ENCODE measurements around the gene TANGO2.

The TANGO2 gene

DNA sequence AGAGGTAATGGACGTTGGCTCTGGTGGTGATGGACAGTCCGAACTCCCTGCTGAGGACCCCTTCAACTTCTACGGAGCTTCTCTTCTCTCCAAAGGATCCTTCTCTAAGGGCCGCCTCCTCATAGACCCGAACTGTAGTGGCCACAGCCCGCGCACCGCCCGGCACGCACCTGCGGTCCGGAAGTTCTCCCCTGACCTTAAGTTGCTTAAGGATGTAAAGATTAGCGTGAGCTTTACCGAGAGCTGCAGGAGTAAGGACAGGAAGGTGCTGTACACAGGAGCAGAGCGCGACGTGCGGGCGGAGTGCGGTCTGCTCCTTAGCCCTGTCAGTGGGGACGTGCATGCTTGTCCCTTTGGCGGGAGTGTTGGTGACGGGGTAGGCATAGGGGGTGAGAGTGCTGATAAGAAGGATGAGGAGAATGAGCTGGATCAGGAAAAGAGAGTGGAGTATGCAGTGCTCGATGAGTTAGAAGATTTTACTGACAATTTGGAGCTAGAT lies 65.2 kb downstream of the TANGO2 start:
- FAIRE-seq (no peak), DNase-seq (ENCODE audit: insufficient read length, low spot score) (no peak)
- TF ChIP-seq POU2F2 (IDR thresholded peaks at IDR 0.05; ENCODE audit: low read depth, low read length) = no peak
- no peak for TF ChIP-seq POLR2A (IDR thresholded peaks at IDR 0.05; ENCODE audit: low read depth, low read length)
- no peak for TF ChIP-seq POLR2AphosphoS5 (IDR thresholded peaks at IDR 0.05; ENCODE audit: low read depth, low read length)
- no peak for TF ChIP-seq TAF1 (IDR thresholded peaks at IDR 0.05; ENCODE audit: low read depth, low read length)
- no peak for TF ChIP-seq PAX5 (IDR thresholded peaks at IDR 0.05; ENCODE audit: insufficient read depth, low read length, severe bottlenecking)
- TF ChIP-seq SPI1 (IDR thresholded peaks at IDR 0.05; ENCODE audit: low read depth, low read length) = no peak

DNA sequence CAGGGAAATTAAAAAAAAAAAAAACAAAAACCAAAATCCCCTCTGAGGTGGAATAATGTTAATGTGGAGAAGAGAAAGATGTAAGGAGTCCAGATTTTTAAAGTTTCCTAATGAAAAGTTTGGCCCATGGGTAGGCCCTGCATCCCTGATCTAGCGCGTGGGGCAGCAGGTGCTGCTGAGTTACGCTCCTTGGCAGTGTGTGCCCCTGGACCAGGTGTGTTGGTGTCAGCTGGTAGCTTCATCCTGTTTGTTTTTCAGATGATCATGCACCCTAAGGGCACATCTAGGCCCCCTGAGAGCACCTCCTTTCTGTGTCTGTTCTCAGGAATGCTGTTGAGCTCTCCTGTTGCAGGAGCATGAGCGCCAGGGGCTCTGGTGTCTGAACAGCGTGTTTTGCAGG lies 65.9 kb downstream of the TANGO2 start:
- no peak for FAIRE-seq
- DNase-seq (ENCODE audit: insufficient read length, low spot score) = no peak
- TF ChIP-seq PAX5 (IDR thresholded peaks at IDR 0.05; ENCODE audit: insufficient read depth, low read length, severe bottlenecking) = no peak
- TF ChIP-seq POU2F2 (IDR thresholded peaks at IDR 0.05; ENCODE audit: low read depth, low read length) = no peak
- no peak for TF ChIP-seq SPI1 (IDR thresholded peaks at IDR 0.05; ENCODE audit: low read depth, low read length)
- no peak for TF ChIP-seq POLR2A (IDR thresholded peaks at IDR 0.05; ENCODE audit: low read depth, low read length)

DNA sequence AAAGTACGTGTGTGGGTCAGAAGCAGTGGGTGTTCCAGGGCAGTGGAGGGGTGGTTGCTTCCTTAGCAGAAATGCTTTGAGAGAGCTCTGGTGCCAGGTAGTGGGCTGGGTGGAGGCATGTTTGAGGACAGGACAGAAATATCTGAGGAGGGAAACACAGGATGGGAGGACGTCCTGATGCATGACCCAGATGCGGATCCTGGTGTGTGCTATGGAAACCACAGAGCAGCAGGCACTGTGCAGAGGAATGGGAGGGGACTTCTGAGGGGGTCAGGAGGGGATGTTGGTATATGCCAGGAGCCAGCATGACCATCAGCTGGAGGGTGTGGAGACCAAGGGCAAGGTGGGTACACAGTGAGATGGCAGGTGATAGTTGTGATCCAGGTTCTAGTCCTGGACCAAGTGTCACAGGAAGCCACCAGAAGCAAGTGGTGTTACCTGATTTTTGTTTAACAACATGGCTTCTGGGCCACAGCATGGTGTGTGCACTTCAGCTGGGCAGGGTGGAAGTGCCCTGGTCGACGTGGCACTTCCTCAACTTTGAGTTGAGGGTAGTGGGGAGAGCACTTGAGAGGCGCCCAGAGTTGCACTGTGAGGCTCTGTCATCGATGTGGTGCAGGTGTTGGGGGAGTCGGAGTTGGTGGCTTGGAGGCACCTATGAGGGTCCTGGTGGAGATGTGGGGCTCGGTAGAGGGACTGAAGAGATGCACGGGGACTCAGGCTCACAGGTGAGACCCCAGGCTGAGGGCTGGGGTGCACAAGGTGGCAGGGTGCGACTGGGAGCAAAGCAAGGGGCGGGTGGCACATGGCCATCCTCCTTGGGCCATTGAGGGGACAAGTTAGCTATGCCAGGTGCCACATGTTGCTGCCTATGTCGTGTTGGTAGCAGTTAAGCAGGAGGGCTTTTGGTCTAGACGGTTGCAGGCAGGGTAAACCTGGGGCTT lies 66.7 kb downstream of the TANGO2 start:
- TF ChIP-seq TAF1 (IDR thresholded peaks at IDR 0.05; ENCODE audit: low read depth, low read length) = no peak
- TF ChIP-seq PAX5 (IDR thresholded peaks at IDR 0.05; ENCODE audit: insufficient read depth, low read length, severe bottlenecking) = no peak
- no peak for TF ChIP-seq SPI1 (IDR thresholded peaks at IDR 0.05; ENCODE audit: low read depth, low read length)
- no peak for TF ChIP-seq POU2F2 (IDR thresholded peaks at IDR 0.05; ENCODE audit: low read depth, low read length)
- TF ChIP-seq POLR2A (IDR thresholded peaks at IDR 0.05; ENCODE audit: low read depth, low read length) = no peak
- TF ChIP-seq POLR2AphosphoS5 (IDR thresholded peaks at IDR 0.05; ENCODE audit: low read depth, low read length) = no peak
- FAIRE-seq (no peak), DNase-seq (ENCODE audit: insufficient read length, low spot score) (no peak)

DNA sequence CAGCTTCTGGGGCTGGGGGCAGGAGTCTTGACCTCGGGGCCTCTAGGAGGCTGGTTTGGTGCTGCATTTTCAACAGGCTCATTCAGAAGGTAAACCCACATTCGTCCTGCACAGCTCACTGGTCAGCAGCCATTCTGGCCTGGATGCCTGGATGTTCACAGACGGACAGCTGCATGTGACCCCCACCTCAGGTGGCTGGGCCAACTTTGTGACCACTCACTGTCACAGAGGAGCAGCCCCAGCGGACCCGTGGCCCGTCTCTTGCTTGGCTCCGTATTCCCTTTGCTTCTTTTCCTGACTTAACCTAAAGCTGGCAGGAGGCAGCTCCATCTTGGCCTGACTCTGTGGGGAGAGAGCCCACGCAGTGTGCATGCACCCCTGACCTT lies 67.3 kb downstream of the TANGO2 start:
- no peak for FAIRE-seq
- TF ChIP-seq TAF1 (IDR thresholded peaks at IDR 0.05; ENCODE audit: low read depth, low read length) (no peak), SPI1 (IDR thresholded peaks at IDR 0.05; ENCODE audit: low read depth, low read length) (no peak), POU2F2 (IDR thresholded peaks at IDR 0.05; ENCODE audit: low read depth, low read length) (no peak), POLR2A (IDR thresholded peaks at IDR 0.05; ENCODE audit: low read depth, low read length) (no peak)
- no peak for DNase-seq (ENCODE audit: insufficient read length, low spot score)

DNA sequence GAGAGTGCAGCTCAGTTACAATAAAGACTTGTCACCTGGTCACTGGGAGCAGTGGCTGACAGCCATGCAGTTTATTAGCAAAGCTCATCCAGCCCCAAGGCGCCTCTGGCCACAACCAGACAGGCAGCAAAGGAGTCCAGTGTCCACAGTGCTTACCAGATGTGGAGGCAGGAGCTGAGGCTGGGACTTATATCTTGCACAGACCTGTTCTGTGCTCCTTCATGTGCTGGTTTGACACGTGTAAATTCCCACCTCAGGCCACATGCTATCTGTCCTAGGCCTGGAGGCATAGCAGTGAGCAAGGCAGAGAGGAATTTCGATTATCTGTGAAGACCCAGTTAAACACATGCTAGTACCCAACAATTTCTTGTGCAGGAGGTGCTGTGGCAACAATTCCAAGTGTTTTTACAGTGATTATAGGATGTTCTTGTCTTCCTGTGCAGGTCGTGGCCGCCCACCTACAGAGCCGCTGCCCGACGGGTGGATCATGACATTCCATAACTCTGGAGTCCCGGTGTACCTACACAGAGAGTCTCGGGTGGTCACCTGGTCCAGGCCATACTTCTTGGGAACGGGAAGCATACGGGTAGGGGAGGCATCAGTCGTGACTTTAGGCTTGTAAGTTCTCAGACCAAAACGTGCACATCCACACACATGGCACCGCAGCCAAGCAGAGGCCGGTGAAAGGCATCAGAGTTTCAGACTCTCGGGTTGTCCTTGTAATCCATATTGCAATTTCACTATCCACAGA lies 68.5 kb downstream of the TANGO2 start:
- DNase-seq (ENCODE audit: insufficient read length, low spot score) (no peak), FAIRE-seq (no peak)
- TF ChIP-seq SPI1 (IDR thresholded peaks at IDR 0.05; ENCODE audit: low read depth, low read length) = no peak
- no peak for TF ChIP-seq POU2F2 (IDR thresholded peaks at IDR 0.05; ENCODE audit: low read depth, low read length)
- no peak for TF ChIP-seq POLR2AphosphoS5 (IDR thresholded peaks at IDR 0.05; ENCODE audit: low read depth, low read length)
- TF ChIP-seq TAF1 (IDR thresholded peaks at IDR 0.05; ENCODE audit: low read depth, low read length) = no peak
- no peak for TF ChIP-seq PAX5 (IDR thresholded peaks at IDR 0.05; ENCODE audit: insufficient read depth, low read length, severe bottlenecking)
- no peak for TF ChIP-seq POLR2A (IDR thresholded peaks at IDR 0.05; ENCODE audit: low read depth, low read length)

DNA sequence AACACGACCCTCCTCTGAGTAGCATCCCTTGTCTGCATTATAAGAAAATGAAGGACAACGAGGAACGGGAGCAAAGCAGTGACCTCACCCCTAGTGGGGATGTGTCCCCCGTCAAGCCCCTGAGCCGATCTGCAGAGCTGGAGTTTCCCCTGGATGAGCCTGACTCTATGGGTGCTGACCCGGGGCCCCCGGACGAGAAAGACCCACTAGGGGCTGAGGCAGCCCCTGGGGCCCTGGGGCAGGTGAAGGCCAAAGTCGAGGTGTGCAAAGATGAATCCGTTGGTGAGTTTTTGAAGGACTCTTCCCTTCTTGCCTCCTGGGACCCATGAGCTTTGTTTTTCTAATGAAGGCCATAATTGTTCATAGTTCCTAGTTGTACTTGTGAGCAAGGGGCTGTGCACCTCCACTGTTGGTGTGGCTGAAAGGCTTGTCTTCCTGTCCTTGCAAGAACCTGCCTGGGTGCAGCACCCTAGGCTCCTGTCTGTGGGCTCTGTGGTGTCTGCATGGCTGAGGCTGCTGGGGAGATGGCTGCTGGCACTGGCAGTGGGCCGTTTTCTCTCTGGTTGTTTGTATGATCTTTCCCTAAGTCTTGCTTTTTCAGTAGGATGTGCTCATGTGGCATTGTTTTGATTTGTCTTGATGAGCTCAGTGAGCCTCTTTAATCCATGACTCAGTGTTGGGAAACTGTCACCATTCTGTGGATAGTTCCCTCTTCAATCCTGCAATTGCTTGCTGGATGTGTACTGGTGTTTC lies 69.2 kb downstream of the TANGO2 start:
- no peak for DNase-seq (ENCODE audit: insufficient read length, low spot score)
- TF ChIP-seq POU2F2 (IDR thresholded peaks at IDR 0.05; ENCODE audit: low read depth, low read length) (no peak), POLR2A (IDR thresholded peaks at IDR 0.05; ENCODE audit: low read depth, low read length) (no peak), POLR2AphosphoS5 (IDR thresholded peaks at IDR 0.05; ENCODE audit: low read depth, low read length) (no peak), PAX5 (IDR thresholded peaks at IDR 0.05; ENCODE audit: insufficient read depth, low read length, severe bottlenecking) (no peak), TAF1 (IDR thresholded peaks at IDR 0.05; ENCODE audit: low read depth, low read length) (no peak)
- no peak for FAIRE-seq

DNA sequence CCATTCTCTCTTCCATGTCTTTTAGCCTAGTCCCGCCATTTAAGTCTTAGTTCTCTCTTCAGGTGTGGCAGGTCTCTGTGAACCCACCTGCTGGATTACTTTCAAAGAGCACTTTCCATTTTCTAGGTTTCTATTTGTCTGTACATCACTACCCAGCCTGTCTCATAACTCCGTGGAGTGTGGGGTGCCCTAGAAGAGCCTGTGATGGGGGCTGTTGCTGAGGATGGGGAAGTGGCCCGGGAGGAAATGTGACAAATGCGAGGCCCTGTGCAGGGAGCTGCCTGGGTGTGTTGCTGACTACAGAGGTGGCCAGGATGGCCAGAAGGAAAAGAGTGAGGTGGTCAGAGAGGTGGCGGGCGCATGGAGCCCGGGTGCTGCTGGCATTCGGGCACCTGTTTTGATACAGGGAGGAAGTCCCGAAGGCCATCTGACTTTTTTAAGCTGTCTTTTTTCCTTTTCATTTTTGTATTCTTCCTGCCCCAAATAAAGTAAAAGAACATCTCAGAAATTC lies 69.9 kb downstream of the TANGO2 start:
- no peak for FAIRE-seq
- DNase-seq (ENCODE audit: insufficient read length, low spot score) = no peak
- no peak for TF ChIP-seq POU2F2 (IDR thresholded peaks at IDR 0.05; ENCODE audit: low read depth, low read length)
- TF ChIP-seq POLR2A (IDR thresholded peaks at IDR 0.05; ENCODE audit: low read depth, low read length) = no peak
- TF ChIP-seq TAF1 (IDR thresholded peaks at IDR 0.05; ENCODE audit: low read depth, low read length) = no peak
- TF ChIP-seq POLR2AphosphoS5 (IDR thresholded peaks at IDR 0.05; ENCODE audit: low read depth, low read length) = no peak
- no peak for TF ChIP-seq SPI1 (IDR thresholded peaks at IDR 0.05; ENCODE audit: low read depth, low read length)
- TF ChIP-seq PAX5 (IDR thresholded peaks at IDR 0.05; ENCODE audit: insufficient read depth, low read length, severe bottlenecking) = no peak

DNA sequence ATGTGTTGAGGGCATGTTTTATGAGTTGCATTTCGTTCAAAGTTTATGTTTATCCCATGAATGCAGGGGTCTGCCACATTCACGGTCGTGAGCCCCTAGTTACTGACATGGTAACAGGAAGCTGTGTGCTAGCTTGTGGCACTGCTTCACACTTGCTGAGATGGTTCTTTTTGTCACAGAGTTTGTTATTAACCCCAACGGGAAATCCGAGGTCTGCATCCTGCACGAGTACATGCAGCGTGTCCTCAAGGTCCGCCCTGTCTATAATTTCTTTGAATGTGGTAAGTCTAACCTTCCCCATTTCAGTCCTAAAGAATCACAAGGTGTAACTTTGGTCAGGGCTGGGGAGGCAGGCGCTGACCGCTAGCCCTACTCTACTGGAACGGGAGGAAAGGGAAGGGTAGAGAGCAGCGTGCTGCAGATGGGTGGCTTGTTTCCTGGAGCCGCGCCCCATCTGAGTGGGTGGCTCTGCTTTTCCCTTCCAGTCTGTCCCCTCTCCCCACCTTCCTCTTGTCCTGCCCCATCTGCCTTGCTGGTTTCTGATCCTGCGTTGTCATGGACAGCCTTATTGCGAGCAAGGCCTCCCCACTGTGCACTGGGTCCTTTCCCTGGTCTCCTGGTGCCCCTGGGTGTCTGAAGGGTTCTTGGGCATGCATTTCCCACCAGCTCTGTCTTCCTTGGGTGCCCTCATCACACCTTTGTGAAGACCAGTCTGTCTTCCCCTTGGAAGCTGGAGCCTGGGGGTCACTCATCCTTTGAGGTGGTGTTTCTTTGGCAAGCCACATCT lies 71.0 kb downstream of the TANGO2 start:
- DNase-seq (ENCODE audit: insufficient read length, low spot score) (no peak), FAIRE-seq (no peak)
- no peak for TF ChIP-seq POLR2AphosphoS5 (IDR thresholded peaks at IDR 0.05; ENCODE audit: low read depth, low read length)
- no peak for TF ChIP-seq POLR2A (IDR thresholded peaks at IDR 0.05; ENCODE audit: low read depth, low read length)
- TF ChIP-seq PAX5 (IDR thresholded peaks at IDR 0.05; ENCODE audit: insufficient read depth, low read length, severe bottlenecking) = no peak
- no peak for TF ChIP-seq SPI1 (IDR thresholded peaks at IDR 0.05; ENCODE audit: low read depth, low read length)
- no peak for TF ChIP-seq TAF1 (IDR thresholded peaks at IDR 0.05; ENCODE audit: low read depth, low read length)
- no peak for TF ChIP-seq POU2F2 (IDR thresholded peaks at IDR 0.05; ENCODE audit: low read depth, low read length)
